Subcutaneous adipose tissue (tissue), 4 donors: ENCODE data around the gene FUT8. TPM values are rescaled to one million over a fixed set of nuclear protein-coding genes. Genes with fewer than 3 reads are reported as not detected.

ENCODE experiments used
- total RNA-seq, 4 donors: library from RNA; depleted of rRNA; stranded (reverse); fragments of >200 nt; gene quantifications; one replicate each; pipeline ENCODE4 v1.1.0, GENCODE V29; 2016
- TF ChIP-seq, protein P1 (sequence below): fragments of 450-650 bp; IDR thresholded peaks from one replicate; pipeline ENCODE4 v1.5.1; 2016; ENCODE audit warnings: low read depth, mild to moderate bottlenecking, control low read depth, antibody characterized with exemption, moderate library complexity

FUT8 gene
- total RNA-seq, 4 donors from 2014 or later, result 21.8 to 33.3 (median 24.7) TPM

DNA sequence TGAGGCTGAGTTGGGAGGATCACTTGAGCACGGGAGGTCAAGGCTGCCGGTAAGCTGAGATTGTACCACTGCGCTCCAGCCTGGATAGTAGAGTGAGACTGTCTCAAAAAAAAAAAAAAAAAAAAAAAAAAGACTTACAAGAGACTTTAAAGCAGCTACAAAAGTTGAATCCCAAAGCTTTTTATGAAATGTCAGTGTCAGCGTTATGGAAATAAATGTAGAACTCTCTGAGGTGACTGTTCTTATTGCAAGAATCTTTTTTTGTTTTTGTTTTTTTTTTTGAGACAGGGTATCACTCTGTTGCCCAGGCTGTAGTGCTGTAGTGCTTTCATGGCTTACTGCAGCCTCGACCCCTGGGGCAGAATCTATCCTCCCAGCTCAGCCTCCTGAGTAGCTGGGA lies 17.2 kb downstream of the FUT8 start:
- TF ChIP-seq, protein P1, sequence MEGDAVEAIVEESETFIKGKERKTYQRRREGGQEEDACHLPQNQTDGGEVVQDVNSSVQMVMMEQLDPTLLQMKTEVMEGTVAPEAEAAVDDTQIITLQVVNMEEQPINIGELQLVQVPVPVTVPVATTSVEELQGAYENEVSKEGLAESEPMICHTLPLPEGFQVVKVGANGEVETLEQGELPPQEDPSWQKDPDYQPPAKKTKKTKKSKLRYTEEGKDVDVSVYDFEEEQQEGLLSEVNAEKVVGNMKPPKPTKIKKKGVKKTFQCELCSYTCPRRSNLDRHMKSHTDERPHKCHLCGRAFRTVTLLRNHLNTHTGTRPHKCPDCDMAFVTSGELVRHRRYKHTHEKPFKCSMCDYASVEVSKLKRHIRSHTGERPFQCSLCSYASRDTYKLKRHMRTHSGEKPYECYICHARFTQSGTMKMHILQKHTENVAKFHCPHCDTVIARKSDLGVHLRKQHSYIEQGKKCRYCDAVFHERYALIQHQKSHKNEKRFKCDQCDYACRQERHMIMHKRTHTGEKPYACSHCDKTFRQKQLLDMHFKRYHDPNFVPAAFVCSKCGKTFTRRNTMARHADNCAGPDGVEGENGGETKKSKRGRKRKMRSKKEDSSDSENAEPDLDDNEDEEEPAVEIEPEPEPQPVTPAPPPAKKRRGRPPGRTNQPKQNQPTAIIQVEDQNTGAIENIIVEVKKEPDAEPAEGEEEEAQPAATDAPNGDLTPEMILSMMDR, result no peak

DNA sequence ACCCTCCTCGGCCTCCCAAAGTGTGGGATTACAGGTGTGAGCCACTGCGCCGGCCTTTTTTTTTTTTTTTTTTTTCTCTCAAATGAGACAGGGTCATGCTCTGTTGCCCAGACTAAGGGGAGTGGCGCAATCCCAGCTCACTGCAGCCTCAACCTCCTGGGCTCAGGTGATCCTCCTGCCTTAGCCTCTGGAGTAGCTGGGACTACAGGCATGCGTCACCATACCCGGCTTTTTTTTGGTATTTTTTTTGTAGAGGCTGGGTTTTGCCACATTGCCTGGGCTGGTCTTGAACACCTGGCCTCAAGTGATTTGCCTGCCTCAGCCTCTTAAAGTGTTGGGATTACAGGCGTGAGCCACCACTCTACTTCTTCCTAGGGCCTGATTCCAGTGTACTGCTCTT lies 18.7 kb downstream of the FUT8 start:
- TF ChIP-seq, protein P1, result no peak

DNA sequence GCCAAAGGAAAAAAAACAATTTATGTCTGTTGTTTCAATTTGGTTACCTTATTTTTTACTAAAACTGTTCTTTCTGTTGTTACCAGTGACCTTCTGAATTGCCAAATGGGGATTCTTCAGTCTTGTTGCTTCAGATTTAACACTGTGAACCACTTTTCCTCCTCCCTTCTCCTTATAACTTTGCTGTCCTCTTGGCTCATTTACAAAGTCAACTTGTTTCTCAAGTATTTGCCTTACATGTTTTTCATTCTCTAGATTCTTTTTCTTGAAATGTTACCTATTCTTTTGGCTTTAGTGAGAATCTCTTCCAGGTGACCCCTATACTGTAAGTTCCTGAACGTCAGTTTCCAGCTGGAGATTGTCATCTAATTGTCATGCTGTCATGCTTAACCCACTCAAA lies 19.4 kb downstream of the FUT8 start:
- TF ChIP-seq, protein P1, result no peak

DNA sequence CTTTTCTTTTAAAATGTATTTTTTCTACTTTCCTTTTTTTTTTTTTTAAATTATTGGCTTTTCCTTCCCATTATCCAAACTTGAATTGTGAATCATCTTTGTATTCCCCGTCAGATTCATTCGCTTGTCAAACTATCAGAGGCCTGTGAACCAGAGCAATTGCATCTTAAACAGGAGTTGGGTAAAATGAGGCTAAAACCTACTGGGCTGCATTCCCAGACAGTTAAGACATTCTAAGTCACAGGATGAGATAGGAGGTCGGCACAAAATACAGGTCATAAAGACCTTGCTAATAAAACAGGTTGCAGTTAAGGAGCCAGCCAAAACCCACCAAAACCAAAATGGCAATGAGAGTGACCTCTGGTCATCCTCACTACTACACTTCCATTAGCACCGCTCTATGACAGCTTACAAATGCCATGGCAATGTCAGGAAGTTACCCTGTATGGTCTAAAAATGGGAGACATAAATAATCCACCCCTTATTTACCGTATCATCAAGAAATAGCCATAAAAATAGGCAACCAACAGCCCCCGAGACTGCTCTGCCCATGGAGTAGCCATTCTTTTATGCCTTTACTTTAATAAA lies 19.9 kb downstream of the FUT8 start:
- TF ChIP-seq, protein P1, result no peak

DNA sequence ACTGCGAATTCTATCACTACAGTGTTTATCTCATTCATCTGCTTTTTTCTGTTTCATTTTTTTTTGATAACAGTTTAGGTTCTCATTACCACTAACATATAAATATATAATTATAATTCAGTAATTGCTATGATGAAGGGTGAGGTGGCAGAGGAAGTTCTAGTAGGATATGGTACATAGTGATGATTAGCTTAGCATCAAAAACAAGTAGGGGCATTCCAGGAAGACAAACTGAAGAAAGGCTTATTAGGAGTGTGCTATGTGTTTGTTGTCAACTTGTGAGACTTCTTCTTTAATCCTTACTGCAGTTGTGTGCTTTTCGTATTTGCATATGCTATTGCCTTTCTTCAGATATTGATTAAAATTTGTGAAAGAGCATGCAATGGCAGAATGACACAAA lies 20.6 kb downstream of the FUT8 start:
- TF ChIP-seq, protein P1, result no peak

DNA sequence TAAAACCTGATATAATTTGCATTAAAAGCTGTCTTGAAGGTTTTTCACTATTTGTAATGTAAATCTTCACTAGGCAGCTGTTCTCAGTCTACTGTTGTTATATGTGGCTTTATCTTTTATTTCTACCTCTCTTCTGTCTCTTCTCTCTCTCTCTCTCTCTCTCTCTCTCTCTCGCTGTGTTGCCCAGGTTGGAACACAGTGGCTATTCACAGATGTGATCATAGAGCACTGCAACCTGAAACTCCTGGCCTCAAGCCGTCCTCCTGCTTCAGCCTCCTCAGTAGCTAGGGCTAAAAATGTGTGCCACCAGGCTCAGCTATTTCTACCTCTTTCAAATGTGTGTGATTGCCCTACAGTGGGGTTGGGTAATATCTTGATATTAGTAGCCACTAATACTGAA lies 21.1 kb downstream of the FUT8 start:
- TF ChIP-seq, protein P1, result no peak

DNA sequence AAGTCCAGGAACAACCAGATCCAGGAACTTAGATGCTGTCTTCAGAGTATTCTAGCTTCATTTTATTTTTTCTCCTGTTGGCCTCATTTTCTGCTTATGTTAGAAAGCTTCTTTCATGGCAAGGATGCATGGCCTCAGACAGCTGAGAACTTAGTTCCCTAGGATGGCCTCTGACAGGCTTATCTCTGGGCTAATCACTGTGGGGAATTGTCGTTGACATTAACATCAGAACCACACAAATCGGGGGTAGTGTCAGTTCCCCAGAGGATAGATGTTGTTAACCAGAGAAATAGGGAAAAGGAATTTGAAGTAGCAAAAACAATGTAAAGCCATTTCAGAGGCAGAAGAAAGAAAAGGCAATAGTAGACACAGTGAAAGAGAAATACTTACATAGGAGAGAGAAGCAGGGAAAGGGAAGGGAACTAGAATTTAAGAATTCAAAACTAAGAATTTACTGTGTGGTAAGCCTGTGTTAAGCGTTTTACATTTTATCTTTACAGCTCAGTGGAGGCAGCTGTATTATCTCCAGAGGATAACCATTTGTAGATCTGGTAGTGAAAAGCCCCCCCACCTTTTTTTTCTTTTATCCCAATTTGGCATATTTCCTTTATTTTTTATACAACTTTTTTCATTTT lies 21.8 kb downstream of the FUT8 start:
- TF ChIP-seq, protein P1, result no peak
